ENCODE data around the gene MCF2L.

Gene MCF2L

GRCh38 chr13:113006660-113007059 lies 37.6 kb downstream of the MCF2L start:
- H3K4me3 ChIP-seq (ENCODE audit: low read depth, low read length) = no peak overlapping the region
- TF ChIP-seq CTCF (IDR thresholded peaks at IDR 0.05; ENCODE audit: low read depth, low read length) = no peak

- TF ChIP-seq CTCF (IDR thresholded peaks at IDR 0.05; ENCODE audit: low read depth, low read length) = no peak
- no peak overlapping the region for H3K4me3 ChIP-seq (ENCODE audit: low read depth, low read length)
These were observed 39.8 kb downstream of the MCF2L start for GRCh38 chr13:113008851-113009250.

- no peak overlapping the region for H3K4me3 ChIP-seq (ENCODE audit: low read depth, low read length)
- no peak for TF ChIP-seq CTCF (IDR thresholded peaks at IDR 0.05; ENCODE audit: low read depth, low read length)
These were observed 40.9 kb downstream of the MCF2L start for GRCh38 chr13:113009743-113010509.

- no peak for TF ChIP-seq CTCF (IDR thresholded peaks at IDR 0.05; ENCODE audit: low read depth, low read length)
- H3K4me3 ChIP-seq (ENCODE audit: low read depth, low read length) = no peak overlapping the region
These were observed 41.5 kb downstream of the MCF2L start for GRCh38 chr13:113010510-113010865.

GRCh38 chr13:113013303-113013702 lies 44.3 kb downstream of the MCF2L start:
- no peak overlapping the region for H3K4me3 ChIP-seq (ENCODE audit: low read depth, low read length)
- no peak for TF ChIP-seq CTCF (IDR thresholded peaks at IDR 0.05; ENCODE audit: low read depth, low read length)

GRCh38 chr13:113013878-113014751 lies 45.1 kb downstream of the MCF2L start:
- no peak overlapping the region for H3K4me3 ChIP-seq (ENCODE audit: low read depth, low read length)
- no peak for TF ChIP-seq CTCF (IDR thresholded peaks at IDR 0.05; ENCODE audit: low read depth, low read length)
